NCI-H748 (cell line): ENCODE measurements around the gene DPEP3.
A peak's percentile ranks its signal among the peaks of the same experiment; 100 is the strongest.

Source experiments
- DNase-seq: peaks from one replicate; lab custom pipeline; 2025; ENCODE audit not compliant: unreplicated experiment; lab: John Stamatoyannopoulos, UW

The DPEP3 gene

DNA sequence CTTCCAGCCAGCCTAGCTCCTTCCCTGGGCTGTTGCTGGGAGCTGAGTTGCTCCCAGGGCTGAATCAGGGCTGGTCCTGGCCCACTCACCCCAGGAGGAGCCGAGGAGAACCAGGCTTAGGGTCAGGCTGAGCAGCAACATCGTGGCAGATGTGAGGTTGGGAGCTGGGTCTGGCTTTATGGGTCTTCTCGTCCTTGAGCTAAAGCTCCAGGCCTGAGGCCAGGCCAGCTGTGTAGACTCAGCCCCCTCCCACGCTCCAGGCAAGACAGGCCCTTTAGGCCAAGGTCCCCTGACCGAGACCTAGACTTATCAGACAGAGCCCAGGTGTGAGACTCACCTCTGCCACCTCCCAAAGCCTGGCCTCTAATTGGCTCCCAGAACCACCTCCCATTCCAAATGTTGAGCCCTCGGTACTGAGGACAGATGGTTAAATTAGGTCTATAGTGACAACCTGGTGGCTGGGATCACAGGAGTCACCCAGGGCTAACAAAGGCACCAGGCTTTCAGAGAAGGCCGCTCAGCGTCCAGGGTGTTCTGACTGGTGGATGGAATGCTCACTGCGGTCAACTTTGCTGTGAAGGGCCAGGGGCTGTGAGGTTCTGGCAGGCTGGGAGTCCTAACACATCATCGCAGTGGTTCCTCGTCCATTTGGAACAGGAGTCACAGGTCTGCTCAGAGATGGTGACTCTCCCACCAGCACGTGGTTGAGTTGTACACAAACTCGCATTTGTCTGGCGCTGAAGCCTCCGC lies 48.4 kb downstream of the DPEP3 start, which contains the start of gene CTRL:
Gene CTRL, minus strand, starts transcription at position 151 of the 750 bp plus-strand sequence. Its CDS starts 10 bp downstream, at position 141.
- no peak for DNase-seq

DNA sequence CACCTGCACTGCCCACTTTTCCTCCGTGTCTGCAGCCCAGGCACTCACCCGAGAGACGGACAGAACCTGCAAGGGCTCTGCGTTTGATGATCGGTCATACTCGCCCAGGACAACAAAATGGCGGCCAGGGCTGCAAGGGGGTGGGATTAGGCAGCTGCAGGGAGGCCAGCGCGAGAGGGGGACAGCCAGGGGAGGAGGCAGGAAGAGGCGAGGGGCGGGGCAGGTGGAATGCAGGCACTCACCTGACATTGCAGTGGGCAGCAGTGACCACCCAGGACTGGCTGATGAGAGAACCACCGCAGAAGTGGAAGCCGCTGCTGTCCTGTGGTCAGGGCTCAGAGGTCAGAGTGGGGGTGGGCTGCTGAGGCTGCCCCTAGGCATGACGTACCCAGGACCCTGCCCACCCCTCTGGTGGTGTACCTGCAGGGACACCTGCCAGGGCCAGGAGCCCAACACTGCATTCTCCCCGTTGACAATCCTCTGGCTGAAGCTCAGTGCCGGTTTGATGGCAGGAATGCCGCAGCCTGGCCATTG lies 49.6 kb downstream of the DPEP3 start:
- DNase-seq = no peak

DNA sequence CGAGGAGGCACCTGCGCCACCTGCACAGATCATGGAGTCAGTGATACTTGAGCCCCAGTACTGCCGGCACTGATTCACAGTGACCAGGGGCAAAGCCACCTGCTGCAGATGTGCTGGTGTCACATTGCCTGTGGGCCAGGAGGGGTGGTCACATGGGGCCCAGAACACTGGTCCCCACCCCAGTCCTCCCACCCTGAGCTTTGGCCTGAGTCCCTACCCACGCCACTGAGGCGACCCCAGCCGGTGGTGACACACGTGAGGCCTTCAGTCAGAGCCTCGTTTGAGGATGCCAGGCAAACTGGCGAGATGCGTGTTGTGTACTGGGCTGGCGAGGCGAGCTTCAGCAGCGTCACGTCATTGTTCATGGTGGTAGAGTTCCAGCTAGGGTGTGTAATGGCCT lies 50.1 kb downstream of the DPEP3 start:
- no peak for DNase-seq

DNA sequence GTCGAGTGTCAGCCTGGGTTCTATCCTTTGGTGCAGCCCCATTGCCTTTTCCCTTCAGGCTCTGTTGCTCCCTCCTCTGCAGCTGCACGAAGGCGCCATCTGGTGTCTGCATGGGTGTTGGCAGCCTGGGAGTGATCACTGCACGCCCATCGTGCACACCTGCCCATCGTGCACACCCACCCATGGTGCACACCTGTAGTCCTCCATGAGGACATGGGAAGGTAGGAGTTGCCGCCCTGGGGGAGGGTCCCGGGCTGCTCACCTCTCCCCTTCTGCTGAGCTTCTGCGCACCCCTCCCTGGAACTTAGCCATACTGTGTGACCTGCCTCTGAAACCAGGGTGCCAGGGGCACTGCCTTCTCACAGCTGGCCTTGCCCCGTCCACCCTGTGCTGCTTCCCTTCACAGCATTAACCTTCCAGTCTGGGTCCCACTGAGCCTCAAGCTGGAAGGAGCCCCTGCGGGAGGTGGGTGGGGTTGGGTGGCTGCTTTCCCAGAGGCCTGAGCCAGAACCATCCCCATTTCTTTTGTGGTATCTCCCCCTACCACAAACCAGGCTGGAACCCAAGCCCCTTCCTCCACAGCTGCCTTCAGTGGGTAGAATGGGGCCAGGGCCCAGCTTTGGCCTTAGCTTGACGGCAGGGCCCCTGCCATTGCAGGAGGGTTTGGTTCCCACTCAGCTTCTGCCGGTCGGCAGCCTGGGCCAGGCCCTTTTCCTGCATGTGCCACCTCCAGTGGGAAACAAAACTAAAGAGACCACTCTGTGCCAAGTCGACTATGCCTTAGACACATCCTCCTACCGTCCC lies 51.5 kb downstream of the DPEP3 start:
- DNase-seq = peak; percentile 66

DNA sequence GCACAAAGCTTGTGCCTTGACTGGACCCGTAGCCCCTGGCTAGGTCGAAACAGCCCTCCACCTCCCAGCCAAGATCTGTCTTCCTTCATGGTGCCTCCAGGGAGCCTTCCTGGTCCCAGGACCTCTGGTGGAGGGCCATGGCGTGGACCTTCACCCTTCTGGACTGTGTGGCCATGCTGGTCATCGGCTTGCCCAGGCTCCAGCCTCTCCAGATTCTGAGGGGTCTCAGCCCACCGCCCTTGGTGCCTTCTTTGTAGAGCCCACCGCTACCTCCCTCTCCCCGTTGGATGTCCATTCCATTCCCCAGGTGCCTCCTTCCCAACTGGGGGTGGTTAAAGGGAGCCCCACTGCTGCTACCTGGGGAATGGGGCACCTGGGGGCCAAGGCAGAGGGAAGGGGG lies 52.2 kb downstream of the DPEP3 start:
- DNase-seq = no peak

DNA sequence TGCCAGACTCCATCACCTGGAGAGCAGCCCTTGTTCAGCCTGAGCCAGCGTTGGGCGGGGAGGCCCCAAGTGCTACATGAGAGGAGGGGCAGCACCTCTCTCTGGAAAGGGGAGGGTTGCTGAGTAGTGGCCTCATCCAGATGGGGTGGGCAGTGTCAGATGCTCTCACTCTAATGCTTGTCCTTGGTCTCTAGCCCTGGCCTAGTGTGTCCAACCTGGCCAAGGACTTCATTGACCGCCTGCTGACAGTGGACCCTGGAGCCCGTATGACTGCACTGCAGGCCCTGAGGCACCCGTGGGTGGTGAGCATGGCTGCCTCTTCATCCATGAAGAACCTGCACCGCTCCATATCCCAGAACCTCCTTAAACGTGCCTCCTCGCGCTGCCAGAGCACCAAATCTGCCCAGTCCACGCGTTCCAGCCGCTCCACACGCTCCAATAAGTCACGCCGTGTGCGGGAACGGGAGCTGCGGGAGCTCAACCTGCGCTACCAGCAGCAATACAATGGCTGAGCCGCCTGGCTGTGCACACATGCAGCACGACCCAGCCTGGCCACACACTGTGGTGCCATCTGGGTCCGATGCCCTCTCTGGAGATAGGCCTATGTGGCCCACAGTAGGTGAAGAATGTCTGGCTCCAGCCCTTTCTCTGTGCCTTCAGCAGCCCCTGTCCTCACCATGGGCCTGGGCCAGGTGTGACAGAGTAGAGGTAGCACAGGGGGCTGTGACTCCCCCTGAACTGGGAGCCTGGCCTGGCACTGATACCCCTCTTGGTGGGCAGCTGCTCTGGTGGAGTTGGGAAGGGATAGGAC lies 53.0 kb downstream of the DPEP3 start:
- no peak for DNase-seq

DNA sequence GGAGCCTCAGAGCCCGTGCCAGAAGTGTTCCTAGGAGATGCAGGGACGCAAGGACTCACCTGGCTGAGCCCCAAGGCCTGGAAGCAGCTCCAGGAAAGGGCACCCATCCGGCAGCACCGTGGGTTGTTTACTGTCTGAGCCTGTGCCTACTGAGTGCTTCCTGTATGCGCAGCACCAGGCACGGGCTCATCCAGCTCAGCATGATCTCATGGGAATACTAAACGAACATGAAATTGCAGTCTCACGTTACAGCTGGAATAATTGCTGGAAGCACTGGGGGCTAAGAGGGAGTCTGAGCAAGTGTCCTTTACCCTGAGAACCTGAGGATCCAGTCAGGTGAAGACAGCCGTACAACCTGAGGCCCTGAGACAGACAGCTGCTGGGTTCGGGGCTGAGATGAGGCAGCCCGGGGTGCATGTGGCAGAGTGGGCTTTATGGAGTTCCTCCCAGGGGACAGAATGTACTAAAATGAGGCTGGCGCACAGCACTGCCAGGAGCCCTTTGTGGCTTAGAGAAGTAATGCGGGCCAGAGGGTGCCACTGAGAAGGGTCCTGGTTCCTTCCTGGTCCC lies 54.0 kb downstream of the DPEP3 start:
- DNase-seq = peak; percentile 72
